Spleen (tissue), 11 donors: Measurements from ENCODE around the gene PGM5. TPM values are rescaled to one million over a fixed set of nuclear protein-coding genes. Genes with fewer than 3 reads are reported as not detected.

ENCODE experiments used
- DNase-seq: peaks from one replicate; pipeline ENCODE4 v3.0.0-alpha.2; 2020
- H3K27ac ChIP-seq, 8 donors: fragments of 200-600 bp; sonication (generic) in 7 of 8; 1 replicate in 4 of 8; 2 replicates in 4 of 8; pipeline versions ENCODE4 v1.5.0 to v1.8.0; 2016 to 2021; ENCODE audit warnings: inconsistent platforms in 4 of 8, mild to moderate bottlenecking in 4 of 8, moderate library complexity in 1 of 8
- H3K27me3 ChIP-seq, 7 donors: fragments of 200-600 bp; sonication (generic) in 6 of 7; replicated peaks in 1 of 7; 1 replicate in 4 of 7; 2 replicates in 3 of 7; pipeline versions ENCODE4 v1.5.0 to v1.8.0; 2016 to 2021; ENCODE audit warnings: inconsistent platforms in 3 of 7, mild to moderate bottlenecking in 1 of 7
- H3K36me3 ChIP-seq, 6 donors: fragments of 200-600 bp; sonication (generic) in 5 of 6; 1 replicate in 4 of 6; 2 replicates in 2 of 6; pipeline versions ENCODE4 v1.5.0 to v1.8.0; 2016 to 2021; ENCODE audit warnings: inconsistent platforms in 2 of 6
- H3K4me1 ChIP-seq, 6 donors: fragments of 200-600 bp; sonication (generic) in 5 of 6; 1 replicate in 3 of 6; 2 replicates in 3 of 6; pipeline versions ENCODE4 v1.5.0 to v1.8.0; 2016 to 2021; ENCODE audit warnings: inconsistent platforms in 3 of 6
- H3K4me3 ChIP-seq, 8 donors: fragments of 200-600 bp; sonication (generic) in 7 of 8; 1 replicate in 4 of 8; 2 replicates in 4 of 8; pipeline versions ENCODE4 v1.5.0 to v1.8.0; 2016 to 2021; ENCODE audit warnings: inconsistent platforms in 4 of 8, mild to moderate bottlenecking in 4 of 8, moderate library complexity in 2 of 8
- H3K9me3 ChIP-seq, 8 donors: fragments of 200-600 bp; sonication (generic) in 7 of 8; 1 replicate in 4 of 8; 2 replicates in 4 of 8; pipeline versions ENCODE4 v1.5.0 to v1.8.0; 2016 to 2021; ENCODE audit warnings: inconsistent platforms in 4 of 8
- CTCF ChIP-seq, 11 experiments: fragments of 200-600 bp in 7 of 11; fragments of 450-650 bp in 4 of 11; sonication (generic) in 4 of 11; IDR thresholded peaks in 8 of 11; conservative IDR thresholded peaks in 3 of 11; 1 replicate in 7 of 11; 2 replicates in 4 of 11; pipeline versions ENCODE4 v1.4.0 to v1.8.0; 2016 to 2021; ENCODE audit warnings: antibody characterized with exemption in 11 of 11, inconsistent platforms in 4 of 11, mild to moderate bottlenecking in 1 of 11
- POLR2A ChIP-seq, 3 donors: fragments of 450-650 bp; IDR thresholded peaks; one replicate each; pipeline ENCODE4 v1.5.1; 2017; ENCODE audit warnings: antibody characterized with exemption in 3 of 3, mild to moderate bottlenecking in 1 of 3
- POLR2AphosphoS5 ChIP-seq, 3 donors: sonication (generic); formaldehyde crosslinking; IDR thresholded peaks; one replicate each; pipeline ENCODE4 v1.5.1; 2017; ENCODE audit warnings: antibody characterized with exemption in 3 of 3
- WGBS, 5 donors: extraction: QIAGEN DNeasy Blood & Tissue Kit in 3 of 5; methylation state at CpG; one replicate each; pipeline versions ENCODE4 v1.1.5 to v1.1.7; 2013 to 2018; 5-methylcytosine and 5-hydroxymethylcytosine counted together
- intact Hi-C: fragments of 100-400 bp; cut with DNase I; formaldehyde crosslinking; loops from one replicate; pipeline ENCODE4 v1.15.0; 2023; ENCODE audit warnings: low total_unique reads
- polyA plus RNA-seq, 3 donors: library from polyadenylated mRNA; stranded (reverse); fragments of 200-250 nt; gene quantifications; one replicate each; pipeline ENCODE4 v1.2.1, GENCODE V29; 2013
- total RNA-seq, 7 donors: library from RNA; depleted of rRNA in 3 of 7; stranded (reverse); fragments of >200 nt in 3 of 7; fragmentation: NEBNext Ultra II Directional in 4 of 7; extraction: Animal tissue kit (Norgen Biotek cat#: 25700) in 4 of 7; gene quantifications; one replicate each; pipeline versions ENCODE4 v1.1.0 to v1.2.1, GENCODE V29; 2016 to 2021
- donor health status: healthy with polysubstance abuse.
- donor health status: DM: no; HTN: no; CAD: no; lungs with moderate emphysema.
- donor health status: DM: no; HTN: no; CAD: no.
- donor health status: Bipolar disorder and iron deficiency.
- donor health status: healthy.
- donor health status: DM: no; HTN: no; CAD: no.
- donor health status: DM: yes; HTN: yes; CAD: no.

PGM5 gene
- total and polyA plus RNA-seq, 10 donors = 3.2 to 26.1 (median 14.4) TPM

- peak overlapping the region in 5 of 8 donors; percentile 17 to 79 (median 41) for H3K27ac ChIP-seq
- H3K4me3 ChIP-seq = peak overlapping the region in 1 of 8 donors; percentile 42
- peak in 2 of 3 donors; percentile 45 to 51 for TF ChIP-seq POLR2AphosphoS5 (IDR thresholded peaks at IDR 0.05)
- no peak for TF ChIP-seq CTCF (IDR thresholded peaks at IDR 0.05 in 8 of 11, conservative IDR thresholded peaks at IDR 0.05 in 3 of 11)
- intact Hi-C loops = no loop called here
- H3K27me3 ChIP-seq = no peaks in the 10 kb centered on the region
- H3K9me3 ChIP-seq = no peaks in the 10 kb centered on the region
- DNase-seq = peak; percentile 79
- 55 to 73% (median 60%) methylated on average over 7 of the region's 7 CpGs for WGBS, 5 donors
- H3K36me3 ChIP-seq = peaks cover 0 to 8% (median 0%) of the 10 kb centered on the region in 6 donors
- H3K4me1 ChIP-seq = peaks cover 0 to 7% (median 0%) of the 10 kb centered on the region in 6 donors
These were observed 174.2 kb downstream of the PGM5 start for GRCh38 chr9:68530618-68531017.

GRCh38 chr9:68532131-68532530 is 175.7 kb downstream of the PGM5 start:
- TF ChIP-seq POLR2AphosphoS5 (IDR thresholded peaks at IDR 0.05) = no peak
- no peak for TF ChIP-seq POLR2A (IDR thresholded peaks at IDR 0.05)
- TF ChIP-seq CTCF (IDR thresholded peaks at IDR 0.05 in 8 of 11, conservative IDR thresholded peaks at IDR 0.05 in 3 of 11) = no peak
- intact Hi-C loops = no loop called here
- H3K9me3 ChIP-seq = no peaks in the 10 kb centered on the region
- peaks cover 0 to 8% (median 0%) of the 10 kb centered on the region in 6 donors for H3K36me3 ChIP-seq
- H3K4me1 ChIP-seq = peaks cover 0 to 7% (median 0%) of the 10 kb centered on the region in 6 donors
- H3K4me3 ChIP-seq = peak overlapping the region in 1 of 8 donors; percentile 4
- WGBS, 5 donors = 42 to 78% (median 69%) methylated on average over 4 of the region's 4 CpGs
- DNase-seq = no peak
- H3K27ac ChIP-seq = peak overlapping the region in 4 of 8 donors; percentile 10 to 79 (median 34)
- no peaks in the 10 kb centered on the region for H3K27me3 ChIP-seq

- Histone ChIP-seq H3K36me3 (peaks cover 0 to 8% (median 0%) of the 10 kb centered on the region in 6 donors), H3K27ac (no peak overlapping the region), H3K27me3 (no peaks in the 10 kb centered on the region), H3K4me1 (peaks cover 0 to 7% (median 0%) of the 10 kb centered on the region in 6 donors), H3K4me3 (no peak overlapping the region), H3K9me3 (no peaks in the 10 kb centered on the region)
- intact Hi-C loops = no loop called here
- WGBS, 5 donors = 77 to 92% (median 85%) methylated on average over 3 of the region's 3 CpGs
- TF ChIP-seq CTCF (IDR thresholded peaks at IDR 0.05 in 8 of 11, conservative IDR thresholded peaks at IDR 0.05 in 3 of 11) = no peak
- TF ChIP-seq POLR2A (IDR thresholded peaks at IDR 0.05) = no peak
- no peak for TF ChIP-seq POLR2AphosphoS5 (IDR thresholded peaks at IDR 0.05)
- no peak for DNase-seq
These were observed 177.3 kb downstream of the PGM5 start for GRCh38 chr9:68533678-68534077.

GRCh38 chr9:68536876-68537615 is 180.6 kb downstream of the PGM5 start:
- TF ChIP-seq POLR2A (IDR thresholded peaks at IDR 0.05) (no peak), POLR2AphosphoS5 (IDR thresholded peaks at IDR 0.05) (no peak)
- H3K27me3 ChIP-seq = no peaks in the 10 kb centered on the region
- H3K27ac ChIP-seq = no peak overlapping the region
- H3K9me3 ChIP-seq = no peaks in the 10 kb centered on the region
- no peak for DNase-seq
- H3K4me3 ChIP-seq = no peak overlapping the region
- H3K36me3 ChIP-seq = no peaks in the 10 kb centered on the region
- intact Hi-C loops = no loop called here
- H3K4me1 ChIP-seq = peaks cover 0 to 16% (median 3%) of the 10 kb centered on the region in 6 donors
- 77 to 90% (median 83%) methylated on average over 10 of the region's 10 CpGs for WGBS, 5 donors
